ENCODE data around the gene PSMB11.

DNA sequence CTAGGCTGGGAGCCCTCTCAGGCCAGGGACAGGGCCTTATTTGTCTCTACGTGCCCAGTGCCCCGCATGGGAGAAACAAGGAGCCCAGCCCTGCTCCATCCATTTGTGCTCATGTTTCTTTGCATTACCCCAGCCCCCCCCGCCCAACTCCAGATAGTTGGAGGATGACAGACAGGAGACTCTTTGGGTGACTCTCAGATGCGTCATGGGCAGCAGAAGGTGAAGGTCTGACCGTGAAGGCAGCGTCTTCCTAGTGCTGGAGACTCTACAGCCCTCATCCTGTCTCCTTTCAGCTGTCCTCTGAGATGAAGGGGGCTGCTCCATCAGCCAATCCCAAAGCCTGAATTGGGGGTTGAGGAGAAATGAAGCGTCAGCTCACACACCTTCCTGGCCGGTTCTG is 283 bp upstream of the PSMB11 start:
- TF ChIP-seq, protein P1, sequence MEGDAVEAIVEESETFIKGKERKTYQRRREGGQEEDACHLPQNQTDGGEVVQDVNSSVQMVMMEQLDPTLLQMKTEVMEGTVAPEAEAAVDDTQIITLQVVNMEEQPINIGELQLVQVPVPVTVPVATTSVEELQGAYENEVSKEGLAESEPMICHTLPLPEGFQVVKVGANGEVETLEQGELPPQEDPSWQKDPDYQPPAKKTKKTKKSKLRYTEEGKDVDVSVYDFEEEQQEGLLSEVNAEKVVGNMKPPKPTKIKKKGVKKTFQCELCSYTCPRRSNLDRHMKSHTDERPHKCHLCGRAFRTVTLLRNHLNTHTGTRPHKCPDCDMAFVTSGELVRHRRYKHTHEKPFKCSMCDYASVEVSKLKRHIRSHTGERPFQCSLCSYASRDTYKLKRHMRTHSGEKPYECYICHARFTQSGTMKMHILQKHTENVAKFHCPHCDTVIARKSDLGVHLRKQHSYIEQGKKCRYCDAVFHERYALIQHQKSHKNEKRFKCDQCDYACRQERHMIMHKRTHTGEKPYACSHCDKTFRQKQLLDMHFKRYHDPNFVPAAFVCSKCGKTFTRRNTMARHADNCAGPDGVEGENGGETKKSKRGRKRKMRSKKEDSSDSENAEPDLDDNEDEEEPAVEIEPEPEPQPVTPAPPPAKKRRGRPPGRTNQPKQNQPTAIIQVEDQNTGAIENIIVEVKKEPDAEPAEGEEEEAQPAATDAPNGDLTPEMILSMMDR (conservative IDR thresholded peaks at IDR 0.05 in 1 of 2, IDR thresholded peaks at IDR 0.05 in 1 of 2; ENCODE audit: extremely low read depth in 1 of 2, insufficient read depth in 1 of 2, low read depth in 1 of 2, low read length in 2 of 2), result no peak
- no peak for TF ChIP-seq EZH2 (IDR thresholded peaks at IDR 0.05; ENCODE audit: borderline replicate concordance, low read length)
